ENCODE data around the gene UGGT1.

Gene UGGT1, protein sequence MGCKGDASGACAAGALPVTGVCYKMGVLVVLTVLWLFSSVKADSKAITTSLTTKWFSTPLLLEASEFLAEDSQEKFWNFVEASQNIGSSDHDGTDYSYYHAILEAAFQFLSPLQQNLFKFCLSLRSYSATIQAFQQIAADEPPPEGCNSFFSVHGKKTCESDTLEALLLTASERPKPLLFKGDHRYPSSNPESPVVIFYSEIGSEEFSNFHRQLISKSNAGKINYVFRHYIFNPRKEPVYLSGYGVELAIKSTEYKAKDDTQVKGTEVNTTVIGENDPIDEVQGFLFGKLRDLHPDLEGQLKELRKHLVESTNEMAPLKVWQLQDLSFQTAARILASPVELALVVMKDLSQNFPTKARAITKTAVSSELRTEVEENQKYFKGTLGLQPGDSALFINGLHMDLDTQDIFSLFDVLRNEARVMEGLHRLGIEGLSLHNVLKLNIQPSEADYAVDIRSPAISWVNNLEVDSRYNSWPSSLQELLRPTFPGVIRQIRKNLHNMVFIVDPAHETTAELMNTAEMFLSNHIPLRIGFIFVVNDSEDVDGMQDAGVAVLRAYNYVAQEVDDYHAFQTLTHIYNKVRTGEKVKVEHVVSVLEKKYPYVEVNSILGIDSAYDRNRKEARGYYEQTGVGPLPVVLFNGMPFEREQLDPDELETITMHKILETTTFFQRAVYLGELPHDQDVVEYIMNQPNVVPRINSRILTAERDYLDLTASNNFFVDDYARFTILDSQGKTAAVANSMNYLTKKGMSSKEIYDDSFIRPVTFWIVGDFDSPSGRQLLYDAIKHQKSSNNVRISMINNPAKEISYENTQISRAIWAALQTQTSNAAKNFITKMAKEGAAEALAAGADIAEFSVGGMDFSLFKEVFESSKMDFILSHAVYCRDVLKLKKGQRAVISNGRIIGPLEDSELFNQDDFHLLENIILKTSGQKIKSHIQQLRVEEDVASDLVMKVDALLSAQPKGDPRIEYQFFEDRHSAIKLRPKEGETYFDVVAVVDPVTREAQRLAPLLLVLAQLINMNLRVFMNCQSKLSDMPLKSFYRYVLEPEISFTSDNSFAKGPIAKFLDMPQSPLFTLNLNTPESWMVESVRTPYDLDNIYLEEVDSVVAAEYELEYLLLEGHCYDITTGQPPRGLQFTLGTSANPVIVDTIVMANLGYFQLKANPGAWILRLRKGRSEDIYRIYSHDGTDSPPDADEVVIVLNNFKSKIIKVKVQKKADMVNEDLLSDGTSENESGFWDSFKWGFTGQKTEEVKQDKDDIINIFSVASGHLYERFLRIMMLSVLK (N-terminal part only)

DNA sequence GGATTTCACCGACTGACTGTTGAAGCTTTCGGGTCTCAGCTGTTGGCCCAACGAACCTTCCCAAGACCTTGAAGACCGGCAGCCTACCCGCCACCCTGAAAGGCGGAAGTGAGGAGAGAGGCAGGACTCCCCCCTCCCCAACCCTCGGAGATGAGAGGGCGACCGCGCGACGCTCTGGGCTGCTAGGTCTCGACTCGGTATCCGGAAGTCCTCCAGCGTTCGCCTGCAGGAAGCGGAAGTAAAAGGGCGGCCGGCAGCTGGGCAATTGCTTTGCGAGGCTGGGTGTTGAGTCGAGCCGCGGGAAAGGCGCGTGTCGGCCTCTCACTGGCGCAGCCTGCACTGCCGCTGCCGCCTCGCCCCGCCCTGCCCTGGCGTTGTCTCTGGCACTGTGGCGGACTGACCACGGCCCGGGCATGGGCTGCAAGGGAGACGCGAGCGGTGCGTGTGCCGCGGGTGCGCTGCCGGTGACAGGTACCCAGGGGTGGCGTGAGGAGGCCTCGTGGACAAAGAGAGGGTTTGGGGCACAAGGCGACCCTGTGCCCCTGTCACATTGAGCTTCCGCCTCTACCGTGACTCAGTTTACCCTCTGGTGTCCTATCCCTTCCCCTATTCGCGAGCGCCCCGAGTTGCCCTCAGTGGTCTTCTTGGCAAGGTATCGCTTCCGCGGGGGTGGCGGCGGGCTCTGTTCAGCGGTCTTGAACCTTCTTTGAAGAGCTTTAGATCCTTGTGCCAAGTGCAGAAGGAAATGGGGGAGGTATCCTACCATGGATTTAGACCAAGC is at the start of gene UGGT1:
Gene UGGT1 (plus strand): TSS at position 256 of the 781 bp plus-strand sequence. CDS start 158 bp downstream, at position 414.
- DNase-seq (ENCODE audit: low read depth in 2 of 2), result peak; percentile 86 to 88

DNA sequence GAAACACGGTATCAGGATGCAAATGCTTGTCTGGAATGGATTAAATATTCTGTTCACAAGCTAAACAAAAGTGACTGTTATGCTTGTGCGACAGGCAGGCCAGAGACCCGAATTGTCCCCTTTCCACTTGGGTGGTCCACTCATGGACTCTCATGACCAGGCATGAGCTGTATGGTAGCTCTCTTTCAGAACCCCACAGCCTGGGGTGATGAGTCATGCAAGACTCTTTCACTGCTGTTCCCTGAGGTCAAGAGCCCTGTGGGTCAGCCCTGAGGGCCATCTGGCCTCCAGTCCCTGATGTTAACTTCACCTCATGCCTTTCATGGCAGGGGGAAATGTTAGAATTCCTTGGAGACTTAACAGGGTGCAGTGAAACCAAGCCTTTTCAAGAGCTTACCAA is 49.4 kb upstream of the UGGT1 start:
- DNase-seq (ENCODE audit: low read depth in 2 of 2), result no peak

DNA sequence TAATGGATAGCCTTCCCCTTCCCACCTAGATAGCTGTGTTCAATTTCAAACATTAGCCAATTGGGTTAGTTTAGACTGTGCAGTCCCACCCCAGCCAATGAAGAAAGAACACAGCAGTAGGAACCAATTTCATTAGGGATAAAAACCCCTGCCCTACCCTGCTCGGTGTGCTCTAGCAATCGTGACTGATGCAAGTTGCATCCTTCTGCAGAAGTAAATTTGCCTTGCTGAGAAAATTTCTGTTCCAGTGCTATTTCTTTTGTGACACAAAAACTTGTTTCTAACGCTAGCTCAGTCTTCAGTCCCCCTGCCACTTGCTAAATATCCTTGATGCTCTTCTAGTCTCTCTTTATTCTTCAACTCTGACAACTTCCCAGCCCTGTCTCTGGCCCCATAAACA is 48.0 kb upstream of the UGGT1 start:
- DNase-seq (ENCODE audit: low read depth in 2 of 2), result no peak

DNA sequence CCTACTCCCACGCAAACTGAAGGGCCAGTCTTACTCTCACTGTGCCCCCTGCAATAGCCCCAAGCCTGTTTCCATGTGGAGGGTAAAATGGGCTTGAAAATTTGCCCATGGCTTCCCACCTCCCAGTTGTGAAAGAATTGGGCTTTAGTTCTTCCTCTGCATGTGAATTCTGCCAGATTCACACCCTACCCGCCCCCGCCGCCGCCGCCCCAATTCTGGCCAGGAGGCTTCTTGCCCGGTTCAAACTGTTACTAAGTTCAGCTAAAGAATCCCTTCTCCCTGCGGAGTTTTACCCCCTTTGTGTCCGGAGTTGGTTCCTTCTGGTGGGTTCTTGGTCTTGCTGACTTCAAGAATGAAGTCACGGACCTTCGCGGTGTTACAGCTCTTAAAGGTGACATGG is 37.7 kb upstream of the UGGT1 start:
- DNase-seq (ENCODE audit: low read depth in 2 of 2), result no peak

DNA sequence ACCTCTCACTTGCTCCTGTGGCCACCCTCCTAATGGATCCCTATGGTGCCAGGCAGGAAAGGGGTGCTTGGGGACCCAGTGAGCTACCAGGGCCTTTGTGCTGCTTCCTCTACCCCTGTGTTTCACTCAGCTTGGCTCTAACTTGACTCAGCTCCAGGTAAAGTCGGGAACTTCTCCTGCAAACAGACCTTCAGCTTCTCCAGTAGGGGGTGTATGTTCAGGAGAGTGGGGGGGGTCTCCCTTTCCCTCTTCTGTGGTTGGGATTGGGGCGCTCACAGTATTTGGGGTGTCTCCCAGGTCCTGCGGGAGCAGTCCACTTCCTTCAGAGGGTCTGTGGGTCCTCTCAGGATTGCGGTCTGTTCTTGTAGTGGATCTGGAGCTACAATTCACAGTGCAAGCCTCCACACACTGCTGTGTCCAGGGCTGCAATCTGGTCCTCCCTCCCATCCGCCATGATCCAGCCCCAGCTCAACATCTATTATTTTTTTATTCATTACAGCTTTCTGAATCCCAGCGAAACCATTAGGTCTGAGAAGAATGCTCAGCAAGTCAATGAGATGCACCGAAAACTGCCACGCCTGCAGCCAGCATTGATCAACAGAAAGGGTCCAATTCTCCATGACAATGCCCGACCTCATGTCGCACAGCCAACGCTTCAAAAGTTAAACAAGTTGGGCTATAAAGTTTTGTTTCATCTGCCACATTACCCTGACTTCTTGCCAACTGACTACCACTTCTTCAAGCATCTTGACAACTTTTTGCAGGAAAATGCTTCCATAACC is 36.7 kb upstream of the UGGT1 start:
- DNase-seq (ENCODE audit: low read depth in 2 of 2), result no peak

DNA sequence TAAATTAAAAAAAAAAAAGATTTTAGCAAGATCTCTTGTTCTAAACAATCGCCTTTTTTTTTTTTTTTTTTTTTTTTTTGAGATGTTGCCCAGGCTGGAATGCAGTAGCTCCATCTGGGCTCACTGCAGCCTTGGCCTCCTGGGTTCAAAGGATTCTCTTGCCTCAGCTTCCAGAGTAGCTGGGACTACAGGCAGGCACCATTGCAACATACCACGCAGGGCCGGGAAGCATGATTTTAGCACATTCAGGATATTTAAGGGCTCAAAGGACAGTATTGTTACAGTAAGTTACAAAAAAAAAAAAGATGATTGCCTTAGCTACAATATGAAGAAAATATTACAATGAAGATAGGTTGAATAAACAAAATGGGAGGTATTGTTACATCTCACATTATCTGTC is 33.7 kb upstream of the UGGT1 start:
- no peak for DNase-seq (ENCODE audit: low read depth in 2 of 2)

DNA sequence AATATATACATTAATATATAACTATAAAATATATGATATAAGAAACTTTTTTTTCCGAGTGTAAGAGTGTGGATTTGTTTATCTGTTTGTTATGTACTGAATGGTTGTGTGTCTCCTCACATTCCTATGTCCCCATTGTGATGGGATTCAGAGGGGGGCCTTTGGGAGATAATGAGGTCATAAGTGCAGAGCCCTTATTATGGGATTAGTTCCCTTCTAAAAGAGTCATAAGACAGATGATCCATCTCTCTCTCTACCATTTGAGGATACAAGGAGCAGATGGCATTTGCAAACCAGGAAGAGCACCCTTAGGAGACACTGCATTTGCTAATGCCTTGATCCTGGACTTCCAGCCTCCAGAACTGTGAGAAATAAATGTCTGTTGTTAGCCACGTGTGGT is 32.9 kb upstream of the UGGT1 start:
- DNase-seq (ENCODE audit: low read depth in 2 of 2), result no peak

DNA sequence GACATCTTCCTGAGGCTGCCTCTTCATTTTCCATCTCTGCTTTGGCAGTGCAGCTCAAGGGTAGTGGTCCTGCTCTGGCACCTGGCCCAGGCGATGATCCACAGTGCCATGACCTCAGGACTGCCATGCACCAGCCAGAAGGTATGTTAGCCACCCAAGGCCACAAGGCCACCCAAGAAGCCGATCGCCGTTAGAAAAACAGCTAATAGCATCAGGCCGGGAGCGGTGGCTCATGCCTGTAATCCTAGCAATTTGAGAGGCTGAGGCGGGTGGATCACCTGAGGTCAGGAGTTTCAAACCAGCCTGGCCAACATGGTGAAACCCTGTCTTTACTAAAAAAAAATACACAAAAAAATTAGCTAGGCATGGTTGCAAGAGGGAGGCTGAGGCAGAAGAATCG is 28.4 kb upstream of the UGGT1 start:
- no peak for DNase-seq (ENCODE audit: low read depth in 2 of 2)

DNA sequence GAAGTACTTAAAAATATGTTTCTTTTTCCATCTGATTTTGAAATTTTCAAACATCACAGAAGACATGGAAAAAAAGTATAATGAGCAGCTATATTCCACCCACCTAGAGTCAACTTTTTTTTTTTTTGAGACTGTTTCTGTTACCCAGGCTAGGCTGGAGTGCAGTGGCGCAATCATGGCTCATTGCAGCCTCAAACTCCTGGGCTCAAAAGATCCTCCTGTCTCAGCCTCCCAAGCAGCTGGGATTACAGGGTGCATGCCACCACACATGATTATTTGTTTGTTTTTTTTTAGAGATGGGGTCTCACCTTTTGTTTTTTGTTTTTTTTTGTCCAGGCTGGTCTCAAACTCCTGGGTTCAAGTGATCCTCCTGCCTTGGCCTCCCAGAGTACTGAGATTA is 26.6 kb upstream of the UGGT1 start:
- DNase-seq (ENCODE audit: low read depth in 2 of 2), result no peak

DNA sequence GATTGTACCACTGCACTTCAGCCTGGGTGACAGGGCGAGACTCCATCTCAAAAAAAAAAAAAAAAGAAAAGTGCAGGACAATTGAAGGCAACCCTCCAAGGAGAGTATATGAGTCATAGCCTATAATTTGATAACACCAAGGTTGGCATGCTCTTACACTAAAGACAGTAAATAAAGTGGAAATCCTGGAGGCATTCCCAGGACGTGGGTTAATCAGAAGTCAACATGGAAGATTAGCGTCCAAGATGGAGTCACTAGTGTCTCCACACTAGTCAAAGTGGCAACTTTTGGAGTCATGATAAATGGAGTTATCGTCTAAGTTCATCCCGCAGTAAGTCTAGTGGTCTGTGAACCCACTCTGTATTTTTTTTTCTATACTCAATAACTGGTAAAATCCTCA is 21.2 kb upstream of the UGGT1 start:
- DNase-seq (ENCODE audit: low read depth in 2 of 2), result no peak

DNA sequence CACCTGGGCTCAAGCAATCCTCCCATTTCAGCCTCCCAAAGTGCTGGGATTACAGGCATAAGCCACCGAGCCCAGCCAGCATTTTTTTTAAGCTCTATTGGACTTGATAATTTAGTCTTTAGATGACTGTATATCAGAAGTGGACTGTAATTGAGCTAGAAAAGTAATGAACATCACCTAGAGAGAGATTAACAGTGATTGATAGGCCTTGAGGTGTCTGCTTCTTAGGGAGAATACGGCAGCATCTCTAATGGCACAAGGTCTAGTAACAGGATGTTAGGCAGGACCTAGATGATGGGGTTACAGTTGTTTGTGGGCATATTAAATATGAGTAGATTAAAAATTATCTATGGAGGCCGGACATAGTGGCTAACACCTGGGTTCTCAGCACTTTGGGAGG is 17.7 kb upstream of the UGGT1 start:
- no peak for DNase-seq (ENCODE audit: low read depth in 2 of 2)

DNA sequence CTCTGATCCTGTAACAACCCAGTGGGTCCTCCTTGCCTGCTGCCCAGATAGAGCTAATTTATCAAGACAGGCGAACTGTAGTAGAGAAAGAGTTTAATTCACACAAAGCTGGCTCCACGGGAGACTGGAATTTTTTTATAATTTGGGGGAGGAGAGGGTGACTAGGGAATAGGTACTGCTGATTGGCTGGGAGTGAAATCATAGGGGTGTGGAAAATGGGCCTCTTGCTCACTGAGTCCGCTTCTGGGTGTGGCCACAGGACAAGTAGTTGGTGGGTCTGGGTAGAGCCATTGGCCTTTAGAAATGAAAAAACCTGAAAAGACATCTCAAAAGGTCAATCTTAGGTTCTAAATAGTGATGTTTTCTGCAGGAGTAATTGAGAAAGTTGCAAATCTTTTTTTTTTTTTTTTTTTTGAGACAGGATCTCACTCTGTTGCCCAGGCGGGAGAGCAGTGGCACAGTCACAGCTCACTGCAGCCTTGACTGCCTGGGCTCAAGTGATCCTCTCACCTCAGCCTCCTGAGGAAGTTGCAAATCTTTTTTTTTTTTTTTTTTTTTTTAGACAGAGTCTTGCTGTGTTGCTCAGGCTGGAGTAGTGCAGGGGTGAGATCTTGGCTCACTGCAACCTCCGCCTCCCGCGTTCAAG is 14.4 kb upstream of the UGGT1 start:
- DNase-seq (ENCODE audit: low read depth in 2 of 2), result no peak

DNA sequence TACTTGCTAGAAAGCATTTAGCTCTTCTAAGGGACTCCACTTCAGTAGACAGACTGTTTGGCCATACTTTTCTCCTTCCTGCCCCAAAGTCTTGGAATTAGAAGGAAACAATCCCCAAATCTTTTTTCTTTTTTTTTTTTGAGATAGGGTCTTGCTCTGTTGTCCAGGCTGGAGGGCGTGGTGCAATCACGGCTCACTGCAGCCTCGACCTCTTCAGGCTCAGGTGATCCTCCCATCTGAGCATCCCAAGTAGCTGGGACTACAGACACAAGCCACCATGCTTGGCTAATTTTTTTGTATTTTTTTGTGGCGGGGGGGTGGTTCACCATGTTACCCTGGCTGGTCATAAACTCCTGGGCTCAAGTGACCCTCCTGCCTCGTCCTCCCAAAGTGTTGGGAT is 6.2 kb upstream of the UGGT1 start:
- DNase-seq (ENCODE audit: low read depth in 2 of 2), result no peak

DNA sequence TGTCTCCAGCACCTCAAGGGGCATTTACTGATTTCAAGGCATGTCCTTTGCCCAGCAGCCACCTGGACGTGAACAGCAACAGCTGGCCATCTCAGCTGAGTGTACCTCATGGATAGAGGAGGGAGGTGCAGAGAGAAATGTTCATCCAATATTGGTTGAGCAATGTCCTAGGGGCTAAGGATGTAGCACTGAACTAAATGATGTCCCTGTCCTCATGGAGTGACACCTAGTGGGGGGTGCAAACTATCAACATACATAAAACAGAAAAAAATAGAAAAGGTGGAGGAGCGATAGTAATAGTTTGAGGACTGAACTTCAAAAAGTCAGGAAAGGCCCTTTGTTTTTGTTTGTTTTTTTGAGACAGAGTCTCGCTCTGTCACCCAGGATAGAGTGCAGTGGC is 4.8 kb upstream of the UGGT1 start:
- DNase-seq (ENCODE audit: low read depth in 2 of 2), result no peak

DNA sequence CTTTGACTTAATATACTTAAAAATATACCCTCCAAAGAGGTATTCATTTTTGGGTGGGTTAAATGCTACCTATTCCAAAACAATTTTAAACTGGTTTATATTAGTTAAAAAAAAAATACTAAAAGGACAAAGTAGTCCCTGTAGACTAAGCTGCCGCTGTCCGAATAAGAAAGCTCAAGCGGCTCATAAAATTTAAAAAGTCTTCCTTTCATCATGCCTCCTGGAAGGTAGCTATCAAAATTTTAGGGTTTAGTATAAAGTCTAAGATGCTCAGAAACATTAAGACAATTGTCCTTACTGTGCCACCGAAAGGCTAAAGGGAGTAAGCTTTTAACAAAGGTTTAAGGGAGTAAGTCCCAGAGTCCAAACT is 440 bp upstream of the UGGT1 start:
- DNase-seq (ENCODE audit: low read depth in 2 of 2), result no peak

DNA sequence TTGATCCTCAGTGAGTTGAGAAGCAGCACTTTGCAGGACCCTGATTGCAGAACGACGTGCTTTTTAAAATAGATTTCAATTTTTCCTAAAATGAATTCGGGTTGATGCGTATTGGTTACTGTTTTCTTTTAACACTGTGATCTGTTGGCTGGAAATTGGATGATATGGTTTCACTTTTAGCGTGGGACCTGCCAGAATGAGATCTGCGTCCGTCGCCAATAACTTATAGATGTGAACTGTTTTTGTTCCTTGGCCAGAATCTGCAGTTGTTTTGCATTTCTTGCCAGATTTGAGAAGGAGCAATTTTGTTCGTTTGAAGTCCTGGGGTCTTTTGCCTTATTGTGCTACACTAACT is 703 bp downstream of the UGGT1 start:
- no peak for DNase-seq (ENCODE audit: low read depth in 2 of 2)

DNA sequence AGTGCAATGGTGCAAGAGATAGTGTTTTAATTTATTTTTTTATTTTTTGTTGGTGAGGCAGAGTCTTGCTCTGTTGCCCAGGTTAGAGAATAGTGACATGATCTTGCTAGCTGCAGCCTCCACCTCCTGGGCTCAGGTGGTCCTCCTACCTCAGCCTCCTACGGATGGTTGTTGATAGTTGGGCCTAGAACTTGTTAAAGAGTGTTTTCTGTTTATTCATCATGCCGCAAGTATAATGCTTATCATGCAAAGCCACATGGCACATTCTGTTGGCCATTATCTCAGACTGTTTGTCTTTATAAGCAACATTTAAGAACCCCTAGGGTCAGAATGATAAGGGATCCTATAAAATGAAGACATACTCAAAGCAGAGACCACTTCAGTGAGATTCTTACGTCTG is 1.7 kb downstream of the UGGT1 start:
- no peak for DNase-seq (ENCODE audit: low read depth in 2 of 2)

DNA sequence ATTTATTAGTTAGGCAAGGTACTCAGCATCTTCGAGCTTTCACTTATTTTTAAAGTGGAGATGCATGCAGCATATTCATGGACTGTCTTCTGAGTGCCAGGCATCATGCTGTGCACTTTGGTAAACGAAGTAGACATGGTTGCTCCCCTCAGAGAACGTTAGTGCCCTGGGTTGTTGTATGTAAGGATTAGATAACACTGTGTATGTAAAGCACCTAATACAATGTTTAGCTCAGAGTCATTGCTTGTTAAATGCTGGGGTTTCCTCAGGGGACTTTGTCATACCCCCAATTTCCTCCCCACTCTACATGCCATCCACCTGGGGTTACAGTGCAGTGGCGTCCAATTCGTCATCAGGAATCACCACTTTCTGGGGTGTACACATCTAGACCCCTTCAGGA is 2.8 kb downstream of the UGGT1 start:
- no peak for DNase-seq (ENCODE audit: low read depth in 2 of 2)

DNA sequence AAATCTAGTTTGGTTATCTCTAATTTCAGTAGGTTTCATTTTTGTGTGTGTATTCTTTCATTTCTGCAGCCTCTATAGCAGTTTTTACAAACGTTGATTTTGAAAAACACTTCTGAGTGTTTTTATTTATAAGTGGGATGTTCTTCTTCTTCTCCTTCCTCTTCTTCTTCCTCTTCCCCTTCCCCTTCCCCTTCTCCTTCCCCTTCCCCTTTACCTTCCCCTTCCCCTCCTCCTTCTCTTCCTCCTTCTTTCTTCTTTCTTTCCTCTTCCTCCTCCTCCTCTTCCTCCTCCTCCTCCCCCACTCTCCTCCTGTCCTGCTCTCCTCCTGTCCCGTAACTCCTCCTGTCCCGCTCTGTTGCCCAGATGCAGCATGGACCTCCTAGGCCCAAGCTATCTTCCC is 4.2 kb downstream of the UGGT1 start:
- no peak for DNase-seq (ENCODE audit: low read depth in 2 of 2)

DNA sequence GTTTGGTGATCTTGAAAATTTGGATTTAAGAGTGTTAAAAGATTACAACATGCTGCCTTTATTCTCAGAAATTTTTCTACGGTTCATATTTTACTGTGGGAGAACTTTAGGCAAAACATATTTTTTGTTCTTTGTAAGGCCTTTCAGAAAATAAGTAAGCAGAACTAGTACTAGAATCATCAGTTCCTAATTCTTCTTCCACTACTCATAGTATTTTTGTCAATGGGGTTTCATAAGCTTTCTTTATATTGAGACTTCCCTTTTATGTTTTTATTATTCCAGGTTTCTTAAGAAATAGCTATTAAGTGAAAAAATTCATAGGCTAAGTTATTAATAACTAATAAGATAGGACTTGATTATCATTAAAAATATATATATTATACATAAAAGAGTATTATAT is 12.4 kb downstream of the UGGT1 start:
- no peak for DNase-seq (ENCODE audit: low read depth in 2 of 2)
